ENCODE measurements around the gene OVCA2.

Gene OVCA2

DNA sequence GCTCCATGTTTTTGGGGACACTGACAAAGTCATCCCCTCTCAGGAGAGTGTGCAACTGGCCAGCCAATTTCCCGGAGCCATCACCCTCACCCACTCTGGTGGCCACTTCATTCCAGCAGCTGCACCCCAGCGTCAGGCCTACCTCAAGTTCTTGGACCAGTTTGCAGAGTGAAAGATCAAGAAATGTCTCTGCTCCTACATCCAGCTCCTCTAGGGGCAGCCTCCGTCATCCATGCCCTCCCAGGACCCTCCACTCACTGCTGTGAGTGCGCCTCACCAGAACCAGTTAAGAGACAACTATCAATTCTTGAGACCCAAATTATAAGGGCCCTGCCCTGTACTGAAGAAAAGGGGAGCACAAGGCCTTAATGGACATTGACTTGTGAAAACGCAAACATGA, 1.1 kb downstream of the OVCA2 start:
- Histone ChIP-seq H3K9ac (ENCODE audit: insufficient read length) (peak overlapping the region; percentile 89), H3K4me3 (peak overlapping the region; percentile 94), H3K9me3 (ENCODE audit: low read depth, low read length) (no peaks in the 10 kb centered on the region), H3K36me3 (ENCODE audit: insufficient read depth, low read length) (peaks cover 8% of the 10 kb centered on the region), H3K27ac (no peak overlapping the region)
- DNase-seq (ENCODE audit: low read depth, low spot score), result no peak
- TF ChIP-seq POLR2AphosphoS5 (IDR thresholded peaks at IDR 0.05; ENCODE audit: borderline replicate concordance, low read depth, low read length), result no peak
- no peak for TF ChIP-seq FOXP2 (optimal IDR thresholded peaks at IDR 0.05; ENCODE audit: control extremely low read depth, extremely low read length, insufficient read depth)
- TF ChIP-seq EZH2 (IDR thresholded peaks at IDR 0.05), result no peak

DNA sequence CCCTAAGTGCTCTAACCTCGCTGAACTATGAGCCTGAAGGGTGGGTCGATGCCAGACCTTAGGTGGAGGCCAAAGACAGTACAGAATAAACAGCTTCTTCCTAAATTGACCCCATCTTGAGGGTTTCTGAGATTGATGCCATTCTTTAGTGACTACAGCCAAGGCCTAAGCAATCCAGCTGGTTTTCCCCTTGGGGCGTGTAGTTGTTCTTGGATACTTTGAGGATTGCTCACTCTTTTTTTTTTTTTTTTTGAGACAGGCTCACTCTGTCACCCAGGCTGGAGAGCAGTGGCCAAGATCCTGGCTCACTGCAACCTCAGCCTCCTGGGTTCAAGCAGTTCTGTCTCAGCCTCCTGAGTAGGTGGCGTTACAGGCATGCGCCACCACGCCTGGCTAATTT, 2.0 kb downstream of the OVCA2 start:
- no peak for DNase-seq (ENCODE audit: low read depth, low spot score)
- Histone ChIP-seq H3K36me3 (ENCODE audit: insufficient read depth, low read length) (peaks cover 8% of the 10 kb centered on the region), H3K9me3 (ENCODE audit: low read depth, low read length) (no peaks in the 10 kb centered on the region), H3K4me3 (no peak overlapping the region), H3K9ac (ENCODE audit: insufficient read length) (no peak overlapping the region), H3K27ac (peak overlapping the region; percentile 13; the same call in 1 of the 2 replicates)
- no peak for TF ChIP-seq FOXP2 (optimal IDR thresholded peaks at IDR 0.05; ENCODE audit: control extremely low read depth, extremely low read length, insufficient read depth)
- TF ChIP-seq POLR2AphosphoS5 (IDR thresholded peaks at IDR 0.05; ENCODE audit: borderline replicate concordance, low read depth, low read length), result no peak
- no peak for TF ChIP-seq EZH2 (IDR thresholded peaks at IDR 0.05)

DNA sequence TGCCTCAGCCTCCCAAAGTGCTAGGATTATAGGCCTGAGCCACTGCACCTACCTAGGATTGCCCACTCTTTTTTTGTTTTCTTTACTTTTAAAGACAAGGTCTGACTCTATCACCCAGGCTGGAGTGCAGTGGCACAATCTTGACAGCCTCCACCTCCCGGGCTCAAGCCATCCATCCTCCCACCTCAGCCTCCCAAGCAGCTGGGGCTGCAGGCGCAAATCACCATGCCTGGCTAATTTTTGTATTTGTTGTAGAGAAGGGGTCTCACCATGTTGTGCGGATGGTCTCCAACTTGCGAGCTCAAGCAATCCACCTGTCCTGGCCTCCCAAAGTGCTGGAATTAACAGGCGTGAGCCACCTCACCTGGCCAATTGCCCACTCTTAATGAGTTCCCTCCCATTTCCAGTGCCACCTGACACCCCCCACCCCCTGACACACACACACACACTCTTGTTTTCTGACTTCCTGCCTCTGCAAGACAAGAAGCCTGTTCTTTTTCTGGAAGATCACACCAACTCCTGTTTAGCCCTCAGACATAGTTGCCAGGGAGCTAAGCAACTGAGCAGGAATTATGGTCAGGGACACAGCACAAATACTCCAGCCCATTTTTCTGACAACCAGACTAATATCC, 2.6 kb downstream of the OVCA2 start:
- no peaks in the 10 kb centered on the region for H3K9me3 ChIP-seq (ENCODE audit: low read depth, low read length)
- DNase-seq (ENCODE audit: low read depth, low spot score), result no peak
- no peak overlapping the region for H3K4me3 ChIP-seq
- TF ChIP-seq POLR2AphosphoS5 (IDR thresholded peaks at IDR 0.05; ENCODE audit: borderline replicate concordance, low read depth, low read length), result no peak
- no peak for TF ChIP-seq EZH2 (IDR thresholded peaks at IDR 0.05)
- no peak for TF ChIP-seq FOXP2 (optimal IDR thresholded peaks at IDR 0.05; ENCODE audit: control extremely low read depth, extremely low read length, insufficient read depth)
- H3K9ac ChIP-seq (ENCODE audit: insufficient read length), result no peak overlapping the region
- H3K27ac ChIP-seq, result no peak overlapping the region
- H3K36me3 ChIP-seq (ENCODE audit: insufficient read depth, low read length), result peaks cover 8% of the 10 kb centered on the region

DNA sequence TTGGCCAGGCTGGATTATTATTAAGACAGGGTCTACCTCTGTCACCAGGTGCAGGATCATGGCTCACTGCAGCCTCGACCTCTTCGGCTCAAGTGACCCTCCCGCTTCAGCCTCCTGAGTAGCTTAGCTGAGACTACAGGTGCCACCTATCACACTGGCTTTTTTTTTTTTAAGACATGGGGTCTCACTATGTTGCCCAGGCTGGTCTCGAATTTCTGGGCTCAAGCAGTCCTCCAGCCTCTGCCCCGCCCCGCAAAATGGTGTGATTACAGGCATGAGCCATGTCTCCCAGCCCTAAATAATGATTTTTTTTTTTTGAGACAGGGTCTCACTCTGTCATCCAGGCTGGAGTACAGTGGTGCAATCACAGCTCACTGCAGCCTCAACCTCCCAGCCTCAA, 5.8 kb downstream of the OVCA2 start:
- TF ChIP-seq FOXP2 (optimal IDR thresholded peaks at IDR 0.05; ENCODE audit: control extremely low read depth, extremely low read length, insufficient read depth), result no peak
- TF ChIP-seq POLR2AphosphoS5 (IDR thresholded peaks at IDR 0.05; ENCODE audit: borderline replicate concordance, low read depth, low read length), result no peak
- no peak for TF ChIP-seq EZH2 (IDR thresholded peaks at IDR 0.05)
- no peak for DNase-seq (ENCODE audit: low read depth, low spot score)
- Histone ChIP-seq H3K9me3 (ENCODE audit: low read depth, low read length) (no peaks in the 10 kb centered on the region), H3K27ac (no peak overlapping the region), H3K9ac (ENCODE audit: insufficient read length) (no peak overlapping the region), H3K36me3 (ENCODE audit: insufficient read depth, low read length) (peaks cover 8% of the 10 kb centered on the region), H3K4me3 (no peak overlapping the region)

DNA sequence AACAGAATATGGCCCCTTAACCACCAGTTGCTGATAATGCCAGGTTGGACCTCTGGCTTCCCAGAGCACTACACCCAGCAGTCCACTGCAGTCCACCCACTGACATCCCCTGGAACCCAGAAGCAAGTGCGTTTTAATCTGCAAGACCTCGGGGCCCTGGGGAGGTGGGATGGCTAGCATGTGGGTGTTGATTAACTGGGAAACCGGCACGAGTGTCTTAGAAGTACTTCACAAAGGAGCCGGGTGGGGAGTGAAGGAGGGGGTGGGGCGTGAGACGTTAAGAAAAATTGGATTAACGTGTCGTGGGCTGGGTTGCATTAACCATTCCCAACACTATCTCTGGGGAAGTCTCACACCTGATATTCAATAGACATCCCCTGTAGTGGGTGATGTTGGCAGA, 7.0 kb downstream of the OVCA2 start:
- Histone ChIP-seq H3K9ac (ENCODE audit: insufficient read length) (no peak overlapping the region), H3K27ac (no peak overlapping the region), H3K36me3 (ENCODE audit: insufficient read depth, low read length) (no peaks in the 10 kb centered on the region), H3K4me3 (peak overlapping the region; percentile 93), H3K9me3 (ENCODE audit: low read depth, low read length) (no peaks in the 10 kb centered on the region)
- DNase-seq (ENCODE audit: low read depth, low spot score), result no peak
- TF ChIP-seq EZH2 (IDR thresholded peaks at IDR 0.05) (no peak), POLR2AphosphoS5 (IDR thresholded peaks at IDR 0.05; ENCODE audit: borderline replicate concordance, low read depth, low read length) (no peak), FOXP2 (optimal IDR thresholded peaks at IDR 0.05; ENCODE audit: control extremely low read depth, extremely low read length, insufficient read depth) (no peak)

DNA sequence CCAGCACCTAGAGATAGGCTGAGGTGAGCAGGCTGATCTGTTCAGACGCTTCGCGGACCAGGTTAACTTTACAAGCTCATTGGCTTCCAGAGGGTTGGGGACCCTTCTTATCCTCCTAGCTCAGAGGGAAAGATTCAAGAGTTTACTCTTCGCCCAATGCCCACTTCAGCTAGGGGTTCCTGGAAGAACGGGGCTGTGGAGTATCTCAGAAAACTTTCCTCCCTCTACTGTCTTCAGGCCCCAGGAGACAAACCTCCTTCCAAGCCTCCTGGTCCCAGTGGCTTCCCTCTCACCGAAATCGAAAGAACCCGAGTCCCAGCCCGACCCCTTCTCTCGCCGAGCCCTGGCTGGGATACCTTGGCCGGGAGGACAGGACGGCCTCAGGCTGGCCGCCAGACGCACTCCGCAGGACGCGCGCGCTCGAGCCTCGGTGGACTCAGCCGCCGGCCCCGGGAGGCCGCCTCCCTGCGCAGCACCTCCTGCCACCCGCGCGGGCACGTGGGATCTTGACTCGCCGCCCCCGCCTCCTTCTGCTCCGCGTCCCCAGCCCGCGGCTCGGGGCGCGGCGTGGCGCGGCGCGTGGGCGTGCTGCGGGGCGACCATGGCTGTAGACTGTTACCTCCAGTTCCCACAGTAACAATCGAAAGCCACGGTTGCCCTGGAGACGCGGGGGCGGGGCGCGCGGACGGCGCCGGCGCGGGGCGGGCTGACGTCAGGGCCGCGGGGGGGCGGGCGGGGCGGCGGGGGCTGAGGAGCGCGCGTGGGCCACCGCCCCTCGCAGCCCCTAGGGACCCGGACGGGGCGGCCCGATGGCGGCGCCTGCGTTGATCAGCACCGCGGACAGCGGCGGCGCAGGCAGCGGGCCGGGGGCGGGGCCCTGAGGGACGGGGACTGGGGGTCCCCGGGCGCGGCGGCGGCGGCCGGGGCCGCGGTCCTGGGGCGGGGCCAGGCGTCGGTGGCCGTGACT, 7.8 kb downstream of the OVCA2 start:
- DNase-seq (ENCODE audit: low read depth, low spot score), result no peak
- Histone ChIP-seq H3K9me3 (ENCODE audit: low read depth, low read length) (no peaks in the 10 kb centered on the region), H3K36me3 (ENCODE audit: insufficient read depth, low read length) (no peaks in the 10 kb centered on the region), H3K27ac (no peak overlapping the region), H3K9ac (ENCODE audit: insufficient read length) (peak overlapping the region; percentile 49), H3K4me3 (peak overlapping the region; percentile 93)
- TF ChIP-seq FOXP2 (optimal IDR thresholded peaks at IDR 0.05; ENCODE audit: control extremely low read depth, extremely low read length, insufficient read depth) (peak; percentile 74), EZH2 (IDR thresholded peaks at IDR 0.05) (no peak), POLR2AphosphoS5 (IDR thresholded peaks at IDR 0.05; ENCODE audit: borderline replicate concordance, low read depth, low read length) (no peak)

DNA sequence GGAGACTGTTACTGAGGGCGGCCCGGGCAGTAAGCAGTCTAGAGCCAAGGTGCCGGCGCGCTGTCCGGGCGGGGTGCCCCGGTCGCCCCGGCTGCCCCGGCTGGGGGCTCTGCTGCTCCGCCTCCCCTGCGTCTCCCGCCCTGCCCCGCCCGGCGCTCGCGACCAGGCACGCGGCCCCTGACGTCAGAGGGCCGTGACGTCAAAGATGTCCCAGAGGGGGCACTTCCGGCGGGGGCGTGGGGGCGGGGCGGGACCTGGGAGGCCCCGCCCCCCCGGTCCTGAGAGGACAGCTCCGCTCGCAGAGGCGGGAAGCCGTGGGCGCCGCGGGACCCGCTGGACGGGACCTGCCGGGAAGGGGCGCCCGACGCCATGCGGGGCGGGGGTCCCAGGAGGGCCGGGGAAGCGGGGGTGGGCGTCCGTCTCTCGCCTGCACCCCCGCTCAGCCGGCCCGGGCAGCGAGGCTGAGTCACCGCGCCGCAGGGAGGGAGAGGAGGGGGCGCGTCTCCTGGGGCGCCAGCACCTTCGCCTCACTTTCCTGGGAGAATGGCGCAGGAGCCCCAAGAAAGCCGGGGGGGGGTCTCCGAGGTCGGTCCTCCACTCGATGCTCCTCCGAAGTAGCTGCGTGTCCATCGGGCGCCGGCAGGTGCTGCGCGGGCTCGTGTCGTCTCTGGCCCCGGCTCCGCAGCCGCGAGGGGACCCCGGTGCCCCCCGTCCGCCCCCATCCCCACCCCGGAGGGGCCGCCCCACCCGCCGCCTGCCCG, 8.7 kb downstream of the OVCA2 start:
- Histone ChIP-seq H3K27ac (no peak overlapping the region), H3K36me3 (ENCODE audit: insufficient read depth, low read length) (no peaks in the 10 kb centered on the region), H3K9ac (ENCODE audit: insufficient read length) (no peak overlapping the region), H3K9me3 (ENCODE audit: low read depth, low read length) (no peaks in the 10 kb centered on the region), H3K4me3 (peak overlapping the region; percentile 74)
- DNase-seq (ENCODE audit: low read depth, low spot score), result no peak
- TF ChIP-seq FOXP2 (optimal IDR thresholded peaks at IDR 0.05; ENCODE audit: control extremely low read depth, extremely low read length, insufficient read depth) (no peak), EZH2 (IDR thresholded peaks at IDR 0.05) (no peak), POLR2AphosphoS5 (IDR thresholded peaks at IDR 0.05; ENCODE audit: borderline replicate concordance, low read depth, low read length) (no peak)
